H1 (cell line): ENCODE data around the gene PKIB.

Experiments
- ATF3 ChIP-seq: IDR thresholded peaks from 2 replicates; pipeline ENCODE4 v1.6.1; 2011; ENCODE audit warnings: low read depth, mild to moderate bottlenecking, low read length; ENCODE audit not compliant: insufficient read depth
- CTCF ChIP-seq, 3 experiments: IDR thresholded peaks; 1 replicate in 2 of 3; 2 replicates in 1 of 3; pipeline versions ENCODE4 v1.5.1 to v1.6.1; 2011; ENCODE audit warnings: low read length in 3 of 3, mild to moderate bottlenecking in 3 of 3, inconsistent platforms in 2 of 3, low read depth in 1 of 3, moderate library complexity in 1 of 3; ENCODE audit not compliant: insufficient read depth in 1 of 3; ENCODE audit errors: control extremely low read depth in 1 of 3
- FOSL1 ChIP-seq: IDR thresholded peaks from 2 replicates; pipeline ENCODE4 v1.6.1; 2011; ENCODE audit warnings: mild to moderate bottlenecking, low read depth, low read length, moderate library complexity; ENCODE audit not compliant: insufficient read depth
- GTF2F1 ChIP-seq: IDR thresholded peaks from 2 replicates; pipeline ENCODE4 v1.6.1; 2012; ENCODE audit warnings: low read depth, low read length, improper control_type of control experiment, borderline replicate concordance
- KDM5A ChIP-seq: fragments of 200-600 bp; IDR thresholded peaks from 2 replicates; pipeline ENCODE4 v1.7.1; 2012; ENCODE audit warnings: mild to moderate bottlenecking, low read length, inconsistent platforms, mixed read lengths
- MAFK ChIP-seq: IDR thresholded peaks from 2 replicates; pipeline ENCODE4 v1.6.1; 2012; ENCODE audit warnings: low read depth, mild to moderate bottlenecking, improper control_type of control experiment, low read length
- MAX ChIP-seq: IDR thresholded peaks from 2 replicates; pipeline ENCODE4 v1.6.1; 2012; ENCODE audit warnings: inconsistent platforms
- POLR2A ChIP-seq, 2 experiments: IDR thresholded peaks; 1 replicate in 1 of 2; 2 replicates in 1 of 2; pipeline ENCODE4 v1.6.1; 2011; ENCODE audit warnings: low read depth in 2 of 2, low read length in 2 of 2, mild to moderate bottlenecking in 2 of 2; ENCODE audit errors: control extremely low read depth in 1 of 2
- POLR2AphosphoS5 ChIP-seq: IDR thresholded peaks from 2 replicates; pipeline ENCODE4 v1.6.1; 2011; ENCODE audit warnings: low read depth, low read length
- SP1 ChIP-seq: IDR thresholded peaks from 2 replicates; pipeline ENCODE4 v1.6.1; 2011; ENCODE audit warnings: low read depth, low read length
- USF2 ChIP-seq: IDR thresholded peaks from 2 replicates; pipeline ENCODE4 v1.6.1; 2011; ENCODE audit warnings: low read length, improper control_type of control experiment
- YY1 ChIP-seq: IDR thresholded peaks from 2 replicates; pipeline ENCODE4 v1.6.1; 2011; ENCODE audit warnings: low read depth, mild to moderate bottlenecking, low read length

- TF ChIP-seq POLR2AphosphoS5: no peak
- TF ChIP-seq USF2: no peak
- TF ChIP-seq YY1: no peak
- no peak for TF ChIP-seq CTCF (IDR thresholded peaks at IDR 0.05; ENCODE audit: control extremely low read depth in 1 of 3, insufficient read depth in 1 of 3, low read depth in 1 of 3, low read length in 3 of 3)
- TF ChIP-seq POLR2A (IDR thresholded peaks at IDR 0.05; ENCODE audit: control extremely low read depth in 1 of 2, low read depth in 2 of 2, low read length in 2 of 2): no peak
- TF ChIP-seq MAX: no peak
- no peak for TF ChIP-seq MAFK
- TF ChIP-seq ATF3: no peak
- no peak for TF ChIP-seq SP1
- TF ChIP-seq FOSL1: no peak
- TF ChIP-seq KDM5A: no peak
- TF ChIP-seq GTF2F1: no peak
Observed at GRCh38 chr6:122620428-122620827, 10.2 kb downstream of the PKIB start.
